DOHH2 (cell line): ENCODE results near the gene TUBA4B.

Experiments used
- CTCF ChIP-seq: fragments of 200-600 bp; sonication (generic); IDR thresholded peaks from one replicate; pipeline ENCODE4 v1.5.1; 2014; ENCODE audit warnings: antibody characterized with exemption, mild to moderate bottlenecking, low read depth, low read length; ENCODE audit not compliant: poor library complexity, severe bottlenecking
- EZH2phosphoT487 ChIP-seq: fragments of 200-600 bp; sonication (generic); IDR thresholded peaks from 2 replicates; pipeline ENCODE4 v1.6.1; 2017; ENCODE audit warnings: borderline replicate concordance, mild to moderate bottlenecking, antibody characterized with exemption, low read length, moderate library complexity, mixed read lengths

GRCh38 chr2:219285373-219285735 lies 32.3 kb downstream of the TUBA4B start:
- TF ChIP-seq CTCF (no peak), EZH2phosphoT487 (no peak)
